ENCODE data around the gene TNS3. TPM values are rescaled to one million over a fixed set of nuclear protein-coding genes. Genes with fewer than 3 reads are reported as not detected.

The TNS3 gene
- total RNA-seq, 4 donors from 2014 or later, result 6.6 to 16.0 (median 9.6) TPM

GRCh38 chr7:47371733-47372368, 210.1 kb downstream of the TNS3 start:
- Histone ChIP-seq H3K4me3 (no peak overlapping the region), H3K4me1 (peaks cover 4 to 35% (median 6%) of the 10 kb centered on the region in 3 donors), H3K9me3 (no peaks in the 10 kb centered on the region), H3K36me3 (peaks cover 0 to 17% (median 8%) of the 10 kb centered on the region in 3 donors), H3K27me3 (peaks cover 0 to 21% (median 0%) of the 10 kb centered on the region in 4 donors), H3K27ac (no peak overlapping the region)
- intact Hi-C loops (cut with DNase I), result no loop called here
- no peak for TF ChIP-seq POLR2A (IDR thresholded peaks at IDR 0.05)
- TF ChIP-seq, protein P1, sequence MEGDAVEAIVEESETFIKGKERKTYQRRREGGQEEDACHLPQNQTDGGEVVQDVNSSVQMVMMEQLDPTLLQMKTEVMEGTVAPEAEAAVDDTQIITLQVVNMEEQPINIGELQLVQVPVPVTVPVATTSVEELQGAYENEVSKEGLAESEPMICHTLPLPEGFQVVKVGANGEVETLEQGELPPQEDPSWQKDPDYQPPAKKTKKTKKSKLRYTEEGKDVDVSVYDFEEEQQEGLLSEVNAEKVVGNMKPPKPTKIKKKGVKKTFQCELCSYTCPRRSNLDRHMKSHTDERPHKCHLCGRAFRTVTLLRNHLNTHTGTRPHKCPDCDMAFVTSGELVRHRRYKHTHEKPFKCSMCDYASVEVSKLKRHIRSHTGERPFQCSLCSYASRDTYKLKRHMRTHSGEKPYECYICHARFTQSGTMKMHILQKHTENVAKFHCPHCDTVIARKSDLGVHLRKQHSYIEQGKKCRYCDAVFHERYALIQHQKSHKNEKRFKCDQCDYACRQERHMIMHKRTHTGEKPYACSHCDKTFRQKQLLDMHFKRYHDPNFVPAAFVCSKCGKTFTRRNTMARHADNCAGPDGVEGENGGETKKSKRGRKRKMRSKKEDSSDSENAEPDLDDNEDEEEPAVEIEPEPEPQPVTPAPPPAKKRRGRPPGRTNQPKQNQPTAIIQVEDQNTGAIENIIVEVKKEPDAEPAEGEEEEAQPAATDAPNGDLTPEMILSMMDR (IDR thresholded peaks at IDR 0.05), result no peak
- 18 to 35% methylated on average over 10 of the region's 10 CpGs for WGBS, 2 donors
- no peak for DNase-seq

- no peak for DNase-seq
- intact Hi-C loops (cut with DNase I), result no loop called here
- Histone ChIP-seq H3K4me1 (peaks cover 4 to 35% (median 6%) of the 10 kb centered on the region in 3 donors), H3K27me3 (peaks cover 0 to 19% (median 0%) of the 10 kb centered on the region in 4 donors), H3K27ac (no peak overlapping the region), H3K36me3 (peaks cover 0 to 17% (median 8%) of the 10 kb centered on the region in 3 donors), H3K9me3 (no peaks in the 10 kb centered on the region), H3K4me3 (no peak overlapping the region)
- no peak for TF ChIP-seq POLR2A (IDR thresholded peaks at IDR 0.05)
- TF ChIP-seq, protein P1 (IDR thresholded peaks at IDR 0.05), result no peak
- WGBS, 2 donors, result 88% methylated on average over 1 of the region's 1 CpG; no CpG with 5 or more reads in 1 of the 2 donors
Measured at GRCh38 chr7:47371317-47371716, 210.6 kb downstream of the TNS3 start.

- Histone ChIP-seq H3K27ac (no peak overlapping the region), H3K9me3 (no peaks in the 10 kb centered on the region), H3K27me3 (peaks cover 0 to 11% (median 0%) of the 10 kb centered on the region in 4 donors), H3K36me3 (peaks cover 0 to 17% (median 8%) of the 10 kb centered on the region in 3 donors), H3K4me3 (no peak overlapping the region), H3K4me1 (peaks cover 4 to 35% (median 6%) of the 10 kb centered on the region in 3 donors)
- DNase-seq, result no peak
- 45 to 64% methylated on average over 6 to 12 of the region's 15 CpGs for WGBS, 2 donors
- intact Hi-C loops (cut with DNase I), result no loop called here
- TF ChIP-seq, protein P1 (IDR thresholded peaks at IDR 0.05), result no peak
- no peak for TF ChIP-seq POLR2A (IDR thresholded peaks at IDR 0.05)
Measured at GRCh38 chr7:47370461-47371042, 211.4 kb downstream of the TNS3 start.

DNA sequence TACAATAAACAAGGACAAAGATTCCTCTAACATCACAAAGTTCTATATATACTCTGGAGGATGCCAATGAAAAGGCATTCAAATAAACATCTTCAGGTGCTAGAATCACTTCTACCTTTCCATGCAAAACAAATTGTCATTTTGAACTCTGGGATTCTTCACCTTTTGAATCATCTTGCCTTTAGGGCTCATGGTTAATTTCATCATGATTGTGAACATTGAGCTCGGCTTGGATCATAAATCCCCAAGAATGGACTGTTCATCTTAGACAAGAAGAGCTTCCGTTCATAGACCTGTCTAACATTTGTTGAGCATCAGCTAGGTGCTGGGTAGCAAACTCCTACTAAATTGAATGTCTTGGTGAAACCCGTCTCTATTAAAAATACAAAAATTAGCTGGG, 212.2 kb downstream of the TNS3 start:
- Histone ChIP-seq H3K4me3 (no peak overlapping the region), H3K27me3 (peaks cover 0 to 3% (median 0%) of the 10 kb centered on the region in 4 donors), H3K36me3 (peaks cover 0 to 17% (median 8%) of the 10 kb centered on the region in 3 donors), H3K9me3 (no peaks in the 10 kb centered on the region), H3K4me1 (peaks cover 4 to 28% (median 6%) of the 10 kb centered on the region in 3 donors), H3K27ac (no peak overlapping the region)
- TF ChIP-seq, protein P1 (IDR thresholded peaks at IDR 0.05), result no peak
- no peak for TF ChIP-seq POLR2A (IDR thresholded peaks at IDR 0.05)
- no peak for DNase-seq
- 78 to 86% methylated on average over 3 of the region's 3 CpGs for WGBS, 2 donors
- intact Hi-C loops (cut with DNase I), result no loop called here

- Histone ChIP-seq H3K27me3 (no peaks in the 10 kb centered on the region), H3K36me3 (peaks cover 0 to 17% (median 8%) of the 10 kb centered on the region in 3 donors), H3K9me3 (no peaks in the 10 kb centered on the region), H3K4me1 (peaks cover 4 to 27% (median 6%) of the 10 kb centered on the region in 3 donors), H3K27ac (no peak overlapping the region), H3K4me3 (no peak overlapping the region)
- TF ChIP-seq POLR2A (IDR thresholded peaks at IDR 0.05), result no peak
- TF ChIP-seq, protein P1 (IDR thresholded peaks at IDR 0.05), result no peak
- DNase-seq, result no peak
- 81% methylated on average over 4 of the region's 18 CpGs; no CpG with 5 or more reads in 1 of the 2 donors for WGBS, 2 donors
- intact Hi-C loops (cut with DNase I), result no loop called here
Measured at GRCh38 chr7:47368190-47368812, 213.6 kb downstream of the TNS3 start.
